Activated T-cell treated with anti-CD3 and anti-CD28 coated beads for 48 hours (primary cell): ENCODE measurements around the gene PPP2R1B.

Source experiments
- DNase-seq: peaks from one replicate; pipeline ENCODE4 v3.0.0-alpha.2; 2020; ENCODE audit warnings: low read depth

The PPP2R1B gene

GRCh38 chr11:111693224-111693937 lies 72.8 kb downstream of the PPP2R1B start:
- no peak for DNase-seq

- no peak for DNase-seq
Observed at GRCh38 chr11:111691741-111692140, 74.4 kb downstream of the PPP2R1B start.

GRCh38 chr11:111691176-111691575 lies 75.0 kb downstream of the PPP2R1B start:
- no peak for DNase-seq

- no peak for DNase-seq
Observed at GRCh38 chr11:111688013-111688412, 78.2 kb downstream of the PPP2R1B start.

GRCh38 chr11:111684251-111684650 lies 81.9 kb downstream of the PPP2R1B start:
- no peak for DNase-seq

GRCh38 chr11:111683806-111684205 lies 82.4 kb downstream of the PPP2R1B start:
- DNase-seq, result no peak

GRCh38 chr11:111680486-111681175 lies 85.6 kb downstream of the PPP2R1B start:
- DNase-seq, result no peak
